HUES6 (cell line): ENCODE results near the gene TSPAN11.
"Not testable (repeated sequence)": the region's sequence is repeated elsewhere in the genome, so short reads cannot be mapped to it uniquely, and the experiment has no call there.

Experiments
- H3K27ac ChIP-seq: 2 replicates; pipeline ENCODE4 v1.7.0; 2013; ENCODE audit warnings: low read depth, mild to moderate bottlenecking, low read length, inconsistent platforms
- H3K27me3 ChIP-seq: 2 replicates; pipeline ENCODE4 v1.6.1; 2013; ENCODE audit warnings: low read length; ENCODE audit not compliant: control insufficient read depth, insufficient read depth
- H3K36me3 ChIP-seq: 2 replicates; pipeline ENCODE4 v1.6.1; 2013; ENCODE audit warnings: low read length; ENCODE audit not compliant: control insufficient read depth, insufficient read depth
- H3K4me1 ChIP-seq: 2 replicates; pipeline ENCODE4 v1.6.1; 2013; ENCODE audit warnings: low read length; ENCODE audit not compliant: control insufficient read depth, insufficient read depth
- H3K4me3 ChIP-seq: 2 replicates; pipeline ENCODE4 v1.5.1; 2013; ENCODE audit warnings: low read depth, low read length
- H3K9ac ChIP-seq: one replicate; pipeline ENCODE4 v1.6.1; 2013; ENCODE audit warnings: mild to moderate bottlenecking, low read length
- H3K9me3 ChIP-seq: 2 replicates; pipeline ENCODE4 v1.6.1; 2013; ENCODE audit warnings: low read depth, low read length; ENCODE audit not compliant: control insufficient read depth, insufficient read depth

Gene TSPAN11

GRCh38 chr12:30894531-30894930 lies 32.0 kb upstream of the TSPAN11 start:
- not testable (repeated sequence) for H3K27me3 ChIP-seq, H3K9me3 ChIP-seq, H3K4me1 ChIP-seq, H3K36me3 ChIP-seq, H3K27ac ChIP-seq, H3K9ac ChIP-seq, H3K4me3 ChIP-seq

- Histone ChIP-seq H3K4me3 (no peak overlapping the region), H3K4me1 (no peaks in the 10 kb centered on the region), H3K36me3 (no peaks in the 10 kb centered on the region), H3K9ac (no peak overlapping the region), H3K27me3 (no peaks in the 10 kb centered on the region), H3K27ac (no peak overlapping the region), H3K9me3 (0 out of 2 replicates have a peak, but pooled peaks cover 2% of the 10 kb centered on the region)
Observed at GRCh38 chr12:30896461-30896860, 30.1 kb upstream of the TSPAN11 start.

- no peaks in the 10 kb centered on the region for H3K36me3 ChIP-seq
- no peak overlapping the region for H3K9ac ChIP-seq
- H3K9me3 ChIP-seq, result 0 out of 2 replicates have a peak, but pooled peaks cover 2% of the 10 kb centered on the region
- no peaks in the 10 kb centered on the region for H3K4me1 ChIP-seq
- no peak overlapping the region for H3K27ac ChIP-seq
- no peak overlapping the region for H3K4me3 ChIP-seq
- H3K27me3 ChIP-seq, result no peaks in the 10 kb centered on the region
Observed at GRCh38 chr12:30898846-30899245, 27.7 kb upstream of the TSPAN11 start.

- no peaks in the 10 kb centered on the region for H3K27me3 ChIP-seq
- H3K9me3 ChIP-seq, result 0 out of 2 replicates have a peak, but pooled peaks cover 2% of the 10 kb centered on the region
- no peak overlapping the region for H3K9ac ChIP-seq
- no peak overlapping the region for H3K4me3 ChIP-seq
- H3K4me1 ChIP-seq, result no peaks in the 10 kb centered on the region
- no peaks in the 10 kb centered on the region for H3K36me3 ChIP-seq
- no peak overlapping the region for H3K27ac ChIP-seq
Observed at GRCh38 chr12:30900351-30900750, 26.2 kb upstream of the TSPAN11 start.

GRCh38 chr12:30902001-30902400 lies 24.5 kb upstream of the TSPAN11 start:
- Histone ChIP-seq H3K36me3 (no peaks in the 10 kb centered on the region), H3K9ac (no peak overlapping the region), H3K9me3 (0 out of 2 replicates have a peak, but pooled peaks cover 2% of the 10 kb centered on the region), H3K4me1 (no peaks in the 10 kb centered on the region), H3K27me3 (no peaks in the 10 kb centered on the region), H3K27ac (no peak overlapping the region), H3K4me3 (no peak overlapping the region)

GRCh38 chr12:30902596-30902995 lies 24.0 kb upstream of the TSPAN11 start:
- H3K4me3 ChIP-seq, result no peak overlapping the region
- no peaks in the 10 kb centered on the region for H3K4me1 ChIP-seq
- H3K27me3 ChIP-seq, result no peaks in the 10 kb centered on the region
- no peak overlapping the region for H3K27ac ChIP-seq
- no peaks in the 10 kb centered on the region for H3K36me3 ChIP-seq
- H3K9me3 ChIP-seq, result 0 out of 2 replicates have a peak, but pooled peaks cover 2% of the 10 kb centered on the region
- no peak overlapping the region for H3K9ac ChIP-seq

GRCh38 chr12:30905463-30906009 lies 21.0 kb upstream of the TSPAN11 start:
- Histone ChIP-seq H3K27ac (no peak overlapping the region), H3K9me3 (peaks cover 2% of the 10 kb centered on the region; the same call in 1 of the 2 replicates), H3K27me3 (no peaks in the 10 kb centered on the region), H3K4me1 (peaks cover 9% of the 10 kb centered on the region), H3K36me3 (no peaks in the 10 kb centered on the region), H3K9ac (no peak overlapping the region), H3K4me3 (no peak overlapping the region)

- no peak overlapping the region for H3K27ac ChIP-seq
- no peaks in the 10 kb centered on the region for H3K27me3 ChIP-seq
- H3K9ac ChIP-seq, result no peak overlapping the region
- peaks cover 9% of the 10 kb centered on the region for H3K4me1 ChIP-seq
- H3K36me3 ChIP-seq, result no peaks in the 10 kb centered on the region
- no peaks in the 10 kb centered on the region; the same call in 1 of the 2 replicates for H3K9me3 ChIP-seq
- no peak overlapping the region for H3K4me3 ChIP-seq
Observed at GRCh38 chr12:30908076-30908721, 18.3 kb upstream of the TSPAN11 start.

- Histone ChIP-seq H3K4me3 (no peak overlapping the region), H3K27me3 (no peaks in the 10 kb centered on the region), H3K27ac (no peak overlapping the region), H3K9ac (no peak overlapping the region), H3K36me3 (no peaks in the 10 kb centered on the region), H3K9me3 (no peaks in the 10 kb centered on the region; the same call in 1 of the 2 replicates), H3K4me1 (peaks cover 9% of the 10 kb centered on the region)
Observed at GRCh38 chr12:30908722-30909348, 17.7 kb upstream of the TSPAN11 start.

GRCh38 chr12:30909349-30910037 lies 17.1 kb upstream of the TSPAN11 start:
- Histone ChIP-seq H3K27ac (no peak overlapping the region), H3K36me3 (no peaks in the 10 kb centered on the region), H3K9ac (no peak overlapping the region), H3K4me3 (no peak overlapping the region), H3K9me3 (no peaks in the 10 kb centered on the region; the same call in 1 of the 2 replicates), H3K27me3 (no peaks in the 10 kb centered on the region), H3K4me1 (peaks cover 9% of the 10 kb centered on the region)

GRCh38 chr12:30910038-30910350 lies 16.6 kb upstream of the TSPAN11 start:
- H3K4me3 ChIP-seq, result no peak overlapping the region
- no peak overlapping the region for H3K9ac ChIP-seq
- H3K36me3 ChIP-seq, result no peaks in the 10 kb centered on the region
- H3K4me1 ChIP-seq, result peaks cover 12% of the 10 kb centered on the region
- H3K27ac ChIP-seq, result no peak overlapping the region
- H3K9me3 ChIP-seq, result no peaks in the 10 kb centered on the region; the same call in 1 of the 2 replicates
- no peaks in the 10 kb centered on the region for H3K27me3 ChIP-seq
